Suprapubic skin (tissue), 4 donors: ENCODE measurements around the gene CEBPB. TPM values are rescaled to one million over a fixed set of nuclear protein-coding genes. Genes with fewer than 3 reads are reported as not detected.

Source experiments
- DNase-seq, 2 donors: peaks; one replicate each; pipeline ENCODE4 v3.0.0-alpha.2; 2019; ENCODE audit warnings: low spot score in 2 of 2
- H3K27ac ChIP-seq: fragments of 200-600 bp; sonication (generic); one replicate; pipeline ENCODE4 v1.5.1; 2019
- H3K27me3 ChIP-seq: fragments of 200-600 bp; sonication (generic); one replicate; pipeline ENCODE4 v1.5.1; 2019
- H3K36me3 ChIP-seq: fragments of 200-600 bp; sonication (generic); one replicate; pipeline ENCODE4 v1.5.1; 2019
- H3K4me1 ChIP-seq: fragments of 200-600 bp; sonication (generic); one replicate; pipeline ENCODE4 v1.5.1; 2019
- H3K4me3 ChIP-seq: fragments of 200-600 bp; sonication (generic); one replicate; pipeline ENCODE4 v1.5.1; 2019; ENCODE audit warnings: mild to moderate bottlenecking
- H3K9me3 ChIP-seq: fragments of 200-600 bp; sonication (generic); one replicate; pipeline ENCODE4 v1.5.1; 2019
- CTCF ChIP-seq, 2 donors: fragments of 200-600 bp in 1 of 2; fragments of 450-650 bp in 1 of 2; sonication (generic) in 1 of 2; IDR thresholded peaks; one replicate each; pipeline ENCODE4 v1.5.1; 2016 to 2019; ENCODE audit warnings: antibody characterized with exemption in 2 of 2, mild to moderate bottlenecking in 1 of 2, moderate library complexity in 1 of 2
- EP300 ChIP-seq: sonication (generic); formaldehyde crosslinking; IDR thresholded peaks from one replicate; pipeline ENCODE4 v1.6.1; 2017; ENCODE audit warnings: antibody characterized with exemption
- POLR2A ChIP-seq, 2 donors: fragments of 450-650 bp; IDR thresholded peaks; one replicate each; pipeline ENCODE4 v1.6.1; 2017; ENCODE audit warnings: antibody characterized with exemption in 2 of 2, mild to moderate bottlenecking in 2 of 2, moderate library complexity in 2 of 2
- POLR2AphosphoS5 ChIP-seq, 3 donors: sonication (generic); formaldehyde crosslinking; IDR thresholded peaks; one replicate each; pipeline ENCODE4 v1.6.1; 2017; ENCODE audit warnings: antibody characterized with exemption in 3 of 3
- WGBS: methylation state at CpG from one replicate; pipeline ENCODE4 v1.1.5; 2018; 5-methylcytosine and 5-hydroxymethylcytosine counted together
- total RNA-seq, 4 donors: library from RNA; depleted of rRNA; stranded (reverse); fragments of >200 nt; gene quantifications; one replicate each; pipeline ENCODE4 v1.1.0, GENCODE V29; 2016

CEBPB gene
- total RNA-seq, 4 donors from 2014 or later: 43.2 to 83.9 (median 69.2) TPM

GRCh38 chr20:50192364-50193198, 2.0 kb downstream of the CEBPB start:
- Histone ChIP-seq H3K4me1 (peaks cover 30% of the 10 kb centered on the region), H3K4me3 (peak overlapping the region; percentile 75), H3K27me3 (no peaks in the 10 kb centered on the region), H3K36me3 (peaks cover 19% of the 10 kb centered on the region), H3K9me3 (no peaks in the 10 kb centered on the region), H3K27ac (peak overlapping the region; percentile 96)
- TF ChIP-seq POLR2AphosphoS5 (IDR thresholded peaks at IDR 0.05) (peak in 2 of 3 donors; percentile 85 to 89), POLR2A (IDR thresholded peaks at IDR 0.05) (no peak)
- WGBS: 3% methylated on average over 25 of the region's 25 CpGs
- DNase-seq: peak; percentile 91 to 94

GRCh38 chr20:50193199-50193835, 2.7 kb downstream of the CEBPB start:
- H3K36me3 ChIP-seq: peaks cover 19% of the 10 kb centered on the region
- TF ChIP-seq EP300 (no peak), POLR2AphosphoS5 (IDR thresholded peaks at IDR 0.05) (no peak), CTCF (IDR thresholded peaks at IDR 0.05) (no peak), POLR2A (IDR thresholded peaks at IDR 0.05) (no peak)
- peak overlapping the region; percentile 75 for H3K4me3 ChIP-seq
- no peaks in the 10 kb centered on the region for H3K27me3 ChIP-seq
- WGBS: 34% methylated on average over 10 of the region's 10 CpGs
- DNase-seq: no peak
- H3K4me1 ChIP-seq: peaks cover 31% of the 10 kb centered on the region
- H3K9me3 ChIP-seq: no peaks in the 10 kb centered on the region
- H3K27ac ChIP-seq: peak overlapping the region; percentile 96

GRCh38 chr20:50193836-50194421, 3.3 kb downstream of the CEBPB start:
- TF ChIP-seq CTCF (IDR thresholded peaks at IDR 0.05) (no peak), POLR2AphosphoS5 (IDR thresholded peaks at IDR 0.05) (no peak), EP300 (no peak), POLR2A (IDR thresholded peaks at IDR 0.05) (no peak)
- no peak for DNase-seq
- WGBS: 60% methylated on average over 11 of the region's 16 CpGs

GRCh38 chr20:50194422-50194830, 3.8 kb downstream of the CEBPB start:
- 74% methylated on average over 7 of the region's 7 CpGs for WGBS
- peak overlapping the region; percentile 96 for H3K27ac ChIP-seq
- H3K36me3 ChIP-seq: peaks cover 19% of the 10 kb centered on the region
- peak overlapping the region; percentile 75 for H3K4me3 ChIP-seq
- TF ChIP-seq EP300: no peak
- no peak for TF ChIP-seq CTCF (IDR thresholded peaks at IDR 0.05)
- TF ChIP-seq POLR2AphosphoS5 (IDR thresholded peaks at IDR 0.05): no peak
- TF ChIP-seq POLR2A (IDR thresholded peaks at IDR 0.05): no peak
- no peak for DNase-seq
- no peaks in the 10 kb centered on the region for H3K27me3 ChIP-seq
- no peaks in the 10 kb centered on the region for H3K9me3 ChIP-seq
- peaks cover 31% of the 10 kb centered on the region for H3K4me1 ChIP-seq

More at GRCh38 chr20:50193836-50194421, 3.3 kb downstream of the CEBPB start:
- H3K36me3 ChIP-seq: peaks cover 19% of the 10 kb centered on the region
- peaks cover 31% of the 10 kb centered on the region for H3K4me1 ChIP-seq
- no peaks in the 10 kb centered on the region for H3K9me3 ChIP-seq
- H3K27ac ChIP-seq: peak overlapping the region; percentile 96
- H3K27me3 ChIP-seq: no peaks in the 10 kb centered on the region
- peak overlapping the region; percentile 75 for H3K4me3 ChIP-seq

- WGBS: 75% methylated on average over 7 of the region's 8 CpGs
- Histone ChIP-seq H3K27me3 (no peaks in the 10 kb centered on the region), H3K4me3 (peak overlapping the region; percentile 75), H3K27ac (peak overlapping the region; percentile 96), H3K4me1 (peaks cover 26% of the 10 kb centered on the region), H3K36me3 (peaks cover 19% of the 10 kb centered on the region), H3K9me3 (no peaks in the 10 kb centered on the region)
- TF ChIP-seq EP300 (no peak), POLR2A (IDR thresholded peaks at IDR 0.05) (no peak), POLR2AphosphoS5 (IDR thresholded peaks at IDR 0.05) (no peak), CTCF (IDR thresholded peaks at IDR 0.05) (no peak)
- DNase-seq: no peak
These were observed 4.3 kb downstream of the CEBPB start for GRCh38 chr20:50194831-50195523.
